ENCODE data around the gene CALM1. TPM values are rescaled to one million over a fixed set of nuclear protein-coding genes. Genes with fewer than 3 reads are reported as not detected.

Gene CALM1
- total RNA-seq, 1 donor from 2014 or later = 267 TPM

DNA sequence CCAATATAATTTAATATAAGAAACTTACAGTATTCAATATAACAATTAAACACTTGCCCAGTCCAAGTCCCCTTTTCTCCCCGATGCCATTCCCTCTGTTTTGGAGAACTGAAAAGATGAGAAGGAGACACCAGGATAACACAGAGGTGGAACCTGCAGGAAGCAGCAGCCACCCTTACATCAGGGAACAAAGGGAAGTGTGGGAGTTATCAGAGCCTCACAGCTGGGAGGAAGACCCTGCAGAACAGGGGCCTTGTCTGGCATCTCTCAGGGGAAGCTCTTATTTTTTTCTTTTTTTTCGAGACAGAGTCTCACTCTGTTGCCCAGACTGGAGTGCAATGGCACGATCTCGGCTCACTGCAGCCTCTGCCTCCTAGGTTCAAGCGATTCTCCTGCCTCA lies 52.6 kb downstream of the CALM1 start:
- DNase-seq (ENCODE audit: low read depth) (no peak), FAIRE-seq (no peak)
- TF ChIP-seq, protein P1, sequence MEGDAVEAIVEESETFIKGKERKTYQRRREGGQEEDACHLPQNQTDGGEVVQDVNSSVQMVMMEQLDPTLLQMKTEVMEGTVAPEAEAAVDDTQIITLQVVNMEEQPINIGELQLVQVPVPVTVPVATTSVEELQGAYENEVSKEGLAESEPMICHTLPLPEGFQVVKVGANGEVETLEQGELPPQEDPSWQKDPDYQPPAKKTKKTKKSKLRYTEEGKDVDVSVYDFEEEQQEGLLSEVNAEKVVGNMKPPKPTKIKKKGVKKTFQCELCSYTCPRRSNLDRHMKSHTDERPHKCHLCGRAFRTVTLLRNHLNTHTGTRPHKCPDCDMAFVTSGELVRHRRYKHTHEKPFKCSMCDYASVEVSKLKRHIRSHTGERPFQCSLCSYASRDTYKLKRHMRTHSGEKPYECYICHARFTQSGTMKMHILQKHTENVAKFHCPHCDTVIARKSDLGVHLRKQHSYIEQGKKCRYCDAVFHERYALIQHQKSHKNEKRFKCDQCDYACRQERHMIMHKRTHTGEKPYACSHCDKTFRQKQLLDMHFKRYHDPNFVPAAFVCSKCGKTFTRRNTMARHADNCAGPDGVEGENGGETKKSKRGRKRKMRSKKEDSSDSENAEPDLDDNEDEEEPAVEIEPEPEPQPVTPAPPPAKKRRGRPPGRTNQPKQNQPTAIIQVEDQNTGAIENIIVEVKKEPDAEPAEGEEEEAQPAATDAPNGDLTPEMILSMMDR (IDR thresholded peaks at IDR 0.05; ENCODE audit: insufficient read depth, low read length, severe bottlenecking) = no peak
- Histone ChIP-seq H3K4me3 (ENCODE audit: low read depth, low read length) (no peak overlapping the region), H3K27me3 (ENCODE audit: control insufficient read depth, insufficient read depth, low read length) (no peaks in the 10 kb centered on the region), H3K36me3 (ENCODE audit: control insufficient read depth, insufficient read depth, low read length) (no peaks in the 10 kb centered on the region)

- Histone ChIP-seq H3K4me3 (ENCODE audit: low read depth, low read length) (no peak overlapping the region), H3K27me3 (ENCODE audit: control insufficient read depth, insufficient read depth, low read length) (no peaks in the 10 kb centered on the region), H3K36me3 (ENCODE audit: control insufficient read depth, insufficient read depth, low read length) (no peaks in the 10 kb centered on the region)
- FAIRE-seq = no peak
- TF ChIP-seq, protein P1 (IDR thresholded peaks at IDR 0.05; ENCODE audit: insufficient read depth, low read length, severe bottlenecking) = no peak
- DNase-seq (ENCODE audit: low read depth) = no peak
Measured at GRCh38 chr14:90450151-90450550, 53.3 kb downstream of the CALM1 start.

- TF ChIP-seq, protein P1 (IDR thresholded peaks at IDR 0.05; ENCODE audit: insufficient read depth, low read length, severe bottlenecking) = no peak
- Histone ChIP-seq H3K36me3 (ENCODE audit: control insufficient read depth, insufficient read depth, low read length) (no peaks in the 10 kb centered on the region), H3K27me3 (ENCODE audit: control insufficient read depth, insufficient read depth, low read length) (no peaks in the 10 kb centered on the region), H3K4me3 (ENCODE audit: low read depth, low read length) (no peak overlapping the region)
- DNase-seq (ENCODE audit: low read depth) = no peak
- no peak for FAIRE-seq
Measured at GRCh38 chr14:90450667-90451066, 53.8 kb downstream of the CALM1 start.

DNA sequence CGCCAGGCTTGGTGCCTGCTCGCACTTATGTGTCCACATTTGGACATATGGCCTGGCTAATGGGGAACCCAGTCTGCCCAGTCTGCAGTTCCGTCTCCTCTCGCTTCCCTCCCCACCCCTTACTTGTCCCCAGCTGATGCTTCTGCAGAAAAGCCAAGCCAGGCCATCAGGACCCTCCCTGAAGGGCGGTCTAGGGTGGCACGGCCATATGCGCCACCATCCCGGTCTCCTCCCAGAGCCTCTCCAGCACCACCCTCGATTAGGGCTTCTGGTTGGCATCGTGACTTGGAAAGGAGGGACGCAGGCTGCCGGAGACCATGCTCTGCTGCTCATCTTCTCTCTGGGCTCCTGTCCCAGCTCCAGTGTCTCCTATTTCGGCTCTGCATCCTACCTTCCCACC lies 54.6 kb downstream of the CALM1 start:
- Histone ChIP-seq H3K4me3 (ENCODE audit: low read depth, low read length) (no peak overlapping the region), H3K27me3 (ENCODE audit: control insufficient read depth, insufficient read depth, low read length) (no peaks in the 10 kb centered on the region), H3K36me3 (ENCODE audit: control insufficient read depth, insufficient read depth, low read length) (no peaks in the 10 kb centered on the region)
- no peak for FAIRE-seq
- TF ChIP-seq, protein P1 (IDR thresholded peaks at IDR 0.05; ENCODE audit: insufficient read depth, low read length, severe bottlenecking) = no peak
- DNase-seq (ENCODE audit: low read depth) = no peak

GRCh38 chr14:90451961-90452360 lies 55.1 kb downstream of the CALM1 start:
- H3K4me3 ChIP-seq (ENCODE audit: low read depth, low read length) = no peak overlapping the region
- TF ChIP-seq, protein P1 (IDR thresholded peaks at IDR 0.05; ENCODE audit: insufficient read depth, low read length, severe bottlenecking) = no peak
- no peaks in the 10 kb centered on the region for H3K27me3 ChIP-seq (ENCODE audit: control insufficient read depth, insufficient read depth, low read length)
- FAIRE-seq (peak; percentile 60), DNase-seq (ENCODE audit: low read depth) (no peak)
- no peaks in the 10 kb centered on the region for H3K36me3 ChIP-seq (ENCODE audit: control insufficient read depth, insufficient read depth, low read length)

DNA sequence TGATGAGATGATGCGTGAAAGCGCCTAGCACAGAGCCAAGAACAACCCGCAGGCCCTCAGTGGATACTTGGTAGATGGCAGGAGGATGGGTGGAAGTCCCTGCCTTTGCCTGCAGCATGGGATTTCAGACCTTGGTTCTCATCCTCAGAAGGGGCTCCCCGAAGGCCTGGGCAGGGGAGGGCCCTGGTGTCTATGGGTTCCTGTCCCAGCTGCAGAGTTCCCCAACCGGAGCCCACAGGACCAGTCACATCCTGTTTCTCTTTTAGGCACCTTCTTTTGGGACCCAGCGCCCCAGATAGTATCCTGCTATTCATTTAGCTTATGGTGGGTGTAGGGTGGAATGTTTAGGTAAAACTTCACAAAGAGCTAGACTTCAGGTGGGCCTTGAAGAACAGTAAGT lies 55.5 kb downstream of the CALM1 start:
- no peak for DNase-seq (ENCODE audit: low read depth)
- no peaks in the 10 kb centered on the region for H3K36me3 ChIP-seq (ENCODE audit: control insufficient read depth, insufficient read depth, low read length)
- TF ChIP-seq, protein P1 (IDR thresholded peaks at IDR 0.05; ENCODE audit: insufficient read depth, low read length, severe bottlenecking) = no peak
- no peak overlapping the region for H3K4me3 ChIP-seq (ENCODE audit: low read depth, low read length)
- no peaks in the 10 kb centered on the region for H3K27me3 ChIP-seq (ENCODE audit: control insufficient read depth, insufficient read depth, low read length)
- no peak for FAIRE-seq
